ENCODE results near the gene SWSAP1.

SWSAP1 gene

DNA sequence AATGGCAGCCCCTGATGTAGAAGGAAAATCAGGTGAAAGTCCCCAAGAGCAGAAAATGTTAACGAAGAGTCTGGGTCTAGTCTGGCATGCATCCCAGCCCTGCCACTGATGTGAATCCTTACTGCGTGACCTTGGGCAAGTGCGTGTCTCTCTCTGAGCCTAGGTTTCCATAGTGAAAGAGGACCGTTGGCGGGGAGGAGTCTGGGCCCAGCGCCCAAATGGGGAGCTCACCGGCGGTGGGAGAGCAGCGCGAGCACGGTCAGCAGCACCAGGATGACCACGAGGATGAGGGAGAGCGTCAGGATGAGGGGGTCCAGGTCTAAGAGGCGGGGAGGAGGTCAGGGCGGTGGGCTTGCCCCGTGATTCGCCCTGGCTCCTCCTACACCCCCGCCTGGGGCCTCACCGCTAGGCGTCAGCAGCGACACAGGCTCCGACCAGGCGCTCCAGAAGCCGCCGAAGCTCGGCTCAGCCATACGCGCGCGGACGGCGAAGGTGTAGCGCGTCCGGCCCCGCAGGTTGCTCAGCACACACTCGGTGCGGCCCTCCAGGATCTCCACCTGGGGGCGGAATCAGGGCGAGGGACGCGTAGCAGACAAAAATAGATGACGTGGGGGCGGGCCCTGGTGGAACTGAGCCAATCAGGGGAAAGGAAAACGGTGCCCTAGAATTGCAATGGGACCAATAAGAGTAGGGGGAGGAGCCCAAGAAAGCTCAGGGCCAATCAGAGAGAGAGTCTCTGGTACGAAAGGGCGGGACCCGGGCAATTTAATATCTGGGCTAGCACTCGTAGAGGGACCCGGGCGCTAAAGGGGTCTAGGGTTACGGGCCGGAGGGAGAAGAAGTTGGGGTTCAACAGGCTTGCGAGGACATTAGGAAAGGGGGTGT, 6.4 kb downstream of the SWSAP1 start:
- TF ChIP-seq, protein P1, sequence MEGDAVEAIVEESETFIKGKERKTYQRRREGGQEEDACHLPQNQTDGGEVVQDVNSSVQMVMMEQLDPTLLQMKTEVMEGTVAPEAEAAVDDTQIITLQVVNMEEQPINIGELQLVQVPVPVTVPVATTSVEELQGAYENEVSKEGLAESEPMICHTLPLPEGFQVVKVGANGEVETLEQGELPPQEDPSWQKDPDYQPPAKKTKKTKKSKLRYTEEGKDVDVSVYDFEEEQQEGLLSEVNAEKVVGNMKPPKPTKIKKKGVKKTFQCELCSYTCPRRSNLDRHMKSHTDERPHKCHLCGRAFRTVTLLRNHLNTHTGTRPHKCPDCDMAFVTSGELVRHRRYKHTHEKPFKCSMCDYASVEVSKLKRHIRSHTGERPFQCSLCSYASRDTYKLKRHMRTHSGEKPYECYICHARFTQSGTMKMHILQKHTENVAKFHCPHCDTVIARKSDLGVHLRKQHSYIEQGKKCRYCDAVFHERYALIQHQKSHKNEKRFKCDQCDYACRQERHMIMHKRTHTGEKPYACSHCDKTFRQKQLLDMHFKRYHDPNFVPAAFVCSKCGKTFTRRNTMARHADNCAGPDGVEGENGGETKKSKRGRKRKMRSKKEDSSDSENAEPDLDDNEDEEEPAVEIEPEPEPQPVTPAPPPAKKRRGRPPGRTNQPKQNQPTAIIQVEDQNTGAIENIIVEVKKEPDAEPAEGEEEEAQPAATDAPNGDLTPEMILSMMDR (conservative IDR thresholded peaks at IDR 0.05; ENCODE audit: low read length), result peak; percentile 67
- H3K4me3 ChIP-seq (ENCODE audit: low read length), result peak overlapping the region; percentile 73
- DNase-seq (ENCODE audit: low read depth), result peak; percentile 89

DNA sequence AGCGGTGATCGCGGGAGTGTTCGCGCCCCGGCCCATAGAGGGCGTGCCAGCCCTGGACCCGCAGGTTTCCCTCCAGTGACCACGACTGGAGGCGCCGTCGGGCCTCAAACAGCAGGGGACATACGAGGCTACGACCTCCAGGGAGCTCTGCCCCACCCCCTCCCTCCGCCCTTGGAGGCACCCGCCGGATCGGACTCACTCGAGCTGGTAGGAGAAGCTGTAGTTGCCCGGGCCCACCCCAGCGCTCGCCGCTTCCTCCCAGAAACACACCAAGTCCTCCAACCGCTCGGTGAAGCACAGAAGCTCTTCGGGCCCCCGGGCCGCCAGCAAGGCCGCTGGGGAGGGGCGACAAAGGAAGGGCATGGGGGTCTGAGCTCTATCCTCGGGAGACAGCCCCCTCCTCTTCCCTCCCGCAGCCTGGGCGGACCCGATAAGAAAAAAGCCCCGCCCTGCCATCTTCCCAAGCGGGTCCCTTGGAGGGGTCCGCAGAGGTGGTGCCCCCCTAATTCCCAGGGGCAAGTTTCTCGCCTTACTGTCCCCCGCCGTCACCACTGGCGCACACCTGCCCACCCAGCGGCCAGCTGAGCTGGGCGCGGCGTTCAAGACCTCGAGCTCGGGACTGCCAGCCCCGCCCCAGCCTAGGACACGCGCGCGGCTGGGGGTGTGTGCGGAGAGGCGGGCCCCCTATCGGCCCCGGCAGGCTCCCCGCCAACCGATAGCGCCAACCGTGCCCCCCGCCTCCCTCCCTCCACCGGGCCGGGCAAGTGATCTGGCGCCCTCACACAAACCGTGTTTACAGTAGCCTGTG, 8.6 kb downstream of the SWSAP1 start:
- H3K4me3 ChIP-seq (ENCODE audit: low read length), result no peak overlapping the region; the same call in 1 of the 2 replicates
- DNase-seq (ENCODE audit: low read depth), result no peak
- TF ChIP-seq, protein P1 (conservative IDR thresholded peaks at IDR 0.05; ENCODE audit: low read length), result peak; percentile 58

- DNase-seq (ENCODE audit: low read depth), result no peak
- TF ChIP-seq, protein P1 (conservative IDR thresholded peaks at IDR 0.05; ENCODE audit: low read length), result no peak
- no peak overlapping the region for H3K4me3 ChIP-seq (ENCODE audit: low read length)
Measured at GRCh38 chr19:11383706-11384048, 9.2 kb downstream of the SWSAP1 start.

- no peak overlapping the region for H3K4me3 ChIP-seq (ENCODE audit: low read length)
- TF ChIP-seq, protein P1 (conservative IDR thresholded peaks at IDR 0.05; ENCODE audit: low read length), result no peak
- no peak for DNase-seq (ENCODE audit: low read depth)
Measured at GRCh38 chr19:11384778-11385129, 10.3 kb downstream of the SWSAP1 start.

DNA sequence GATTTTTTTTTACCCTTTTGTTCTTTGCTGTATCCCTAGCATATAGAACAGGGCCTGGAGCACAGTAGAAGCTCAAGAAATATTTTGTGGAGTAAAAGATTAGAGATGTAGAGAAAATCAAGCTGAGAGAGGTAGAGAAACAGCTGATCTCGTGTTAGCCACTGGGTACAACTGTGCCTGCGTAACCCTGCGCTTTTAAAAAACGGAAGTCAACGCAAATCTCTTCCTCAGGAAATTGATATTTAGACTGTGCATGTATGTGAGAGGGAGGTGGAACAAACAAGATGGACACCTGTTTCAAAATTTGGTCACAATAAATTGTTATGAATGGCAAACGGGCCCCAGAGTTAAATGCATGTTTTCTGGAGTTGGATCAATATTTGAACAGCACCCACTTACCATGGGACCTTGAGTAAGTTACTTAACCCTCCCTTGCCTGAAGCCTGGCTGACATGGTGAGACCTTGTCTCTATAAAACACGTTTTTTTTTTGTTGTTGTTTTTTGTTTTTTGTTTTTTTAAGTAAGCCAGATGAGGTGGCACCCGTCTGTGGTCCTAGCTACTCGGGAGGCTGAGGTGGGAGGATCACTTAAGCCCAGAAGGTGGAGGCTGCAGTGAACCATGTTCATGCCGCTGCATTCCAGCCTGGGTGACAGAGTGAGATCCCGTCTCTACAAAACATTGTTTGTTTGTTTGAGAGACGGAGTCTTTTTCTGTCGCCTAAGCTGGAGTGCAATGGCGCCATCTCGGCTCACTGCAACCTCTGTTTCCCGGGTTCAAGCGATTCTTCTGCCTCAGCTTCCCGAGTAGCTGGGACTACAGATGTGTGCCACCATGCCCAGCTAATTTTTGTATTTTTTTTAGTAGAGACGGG, 12.9 kb downstream of the SWSAP1 start:
- DNase-seq (ENCODE audit: low read depth), result no peak
- TF ChIP-seq, protein P1 (conservative IDR thresholded peaks at IDR 0.05; ENCODE audit: low read length), result no peak

DNA sequence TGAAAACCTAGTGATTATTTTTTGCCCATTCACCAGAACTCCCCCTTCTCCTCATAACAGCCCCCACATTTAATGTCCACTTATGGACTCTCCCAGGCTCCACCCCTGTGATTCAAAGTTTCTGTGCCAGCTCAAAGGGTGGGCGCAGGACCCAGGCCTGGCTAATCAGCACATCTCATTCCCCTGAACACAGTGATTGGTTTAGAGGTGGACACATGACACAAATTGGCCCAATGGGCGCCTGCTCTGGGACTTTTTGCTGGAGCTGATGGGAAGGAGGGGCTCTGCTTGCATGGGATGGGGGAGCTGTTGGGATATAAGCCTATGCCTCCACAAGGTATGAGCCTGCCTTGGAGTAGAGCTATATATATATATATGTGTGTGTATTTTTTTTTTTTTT, 15.9 kb downstream of the SWSAP1 start:
- DNase-seq (ENCODE audit: low read depth), result no peak
- TF ChIP-seq, protein P1 (conservative IDR thresholded peaks at IDR 0.05; ENCODE audit: low read length), result no peak
- H3K4me3 ChIP-seq (ENCODE audit: low read length), result no peak overlapping the region

More for the DNA sequence above, 12.9 kb downstream of the SWSAP1 start:
- H3K4me3 ChIP-seq (ENCODE audit: low read length), result no peak overlapping the region
